Hepatocyte (in vitro differentiated cells): Measurements from ENCODE around the gene GRIA1.

Source experiments
- CTCF ChIP-seq: fragments of 200-600 bp; sonication (generic); IDR thresholded peaks from 2 replicates; pipeline ENCODE4 v1.5.1; 2016; ENCODE audit warnings: antibody characterized with exemption, mild to moderate bottlenecking; ENCODE audit not compliant: poor library complexity
- EZH2 ChIP-seq: fragments of 200-600 bp; sonication (generic); IDR thresholded peaks from 2 replicates; pipeline ENCODE4 v1.6.1; 2016; ENCODE audit warnings: antibody characterized with exemption, mild to moderate bottlenecking, borderline replicate concordance

DNA sequence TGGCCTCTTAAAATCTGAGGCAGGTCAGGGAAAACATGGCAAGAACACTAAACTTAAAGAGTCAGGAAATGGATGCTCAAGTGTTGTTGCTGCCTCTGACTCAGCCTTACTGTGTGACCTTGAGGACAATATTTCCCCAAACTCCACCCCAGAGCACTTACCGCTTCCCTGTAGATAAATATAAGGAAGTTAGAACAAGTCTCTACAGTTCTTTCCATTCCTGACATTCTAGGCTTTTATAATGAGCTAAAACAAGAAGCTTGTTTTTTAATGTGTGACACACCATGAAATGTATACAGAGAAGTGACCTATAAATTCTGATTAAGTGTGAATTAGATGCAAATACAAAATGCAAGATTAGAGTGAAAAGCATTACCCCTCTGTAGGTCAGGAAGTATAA lies 129.3 kb downstream of the GRIA1 start:
- TF ChIP-seq CTCF (no peak), EZH2 (no peak)
